ENCODE data around the gene SPTLC2.

DNA sequence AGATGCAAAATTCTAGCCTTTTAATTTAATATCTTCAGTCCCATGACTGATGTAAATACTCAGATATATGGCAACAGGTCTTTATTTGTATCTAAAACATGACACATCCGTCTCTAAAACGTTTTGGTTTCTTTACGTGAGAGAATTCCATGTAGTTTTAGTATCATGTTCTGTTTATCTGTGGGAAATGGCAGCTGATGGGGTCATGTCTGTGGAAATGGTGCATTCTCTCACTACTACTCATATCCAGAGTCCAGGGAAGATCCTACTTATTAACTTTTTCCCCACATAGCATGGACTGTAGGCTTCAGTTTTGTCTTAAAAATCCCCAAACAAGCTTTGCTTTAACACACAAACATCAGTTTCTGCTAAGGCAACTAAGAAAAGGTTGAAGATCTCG is 53.8 kb downstream of the SPTLC2 start:
- TF ChIP-seq, protein P1, sequence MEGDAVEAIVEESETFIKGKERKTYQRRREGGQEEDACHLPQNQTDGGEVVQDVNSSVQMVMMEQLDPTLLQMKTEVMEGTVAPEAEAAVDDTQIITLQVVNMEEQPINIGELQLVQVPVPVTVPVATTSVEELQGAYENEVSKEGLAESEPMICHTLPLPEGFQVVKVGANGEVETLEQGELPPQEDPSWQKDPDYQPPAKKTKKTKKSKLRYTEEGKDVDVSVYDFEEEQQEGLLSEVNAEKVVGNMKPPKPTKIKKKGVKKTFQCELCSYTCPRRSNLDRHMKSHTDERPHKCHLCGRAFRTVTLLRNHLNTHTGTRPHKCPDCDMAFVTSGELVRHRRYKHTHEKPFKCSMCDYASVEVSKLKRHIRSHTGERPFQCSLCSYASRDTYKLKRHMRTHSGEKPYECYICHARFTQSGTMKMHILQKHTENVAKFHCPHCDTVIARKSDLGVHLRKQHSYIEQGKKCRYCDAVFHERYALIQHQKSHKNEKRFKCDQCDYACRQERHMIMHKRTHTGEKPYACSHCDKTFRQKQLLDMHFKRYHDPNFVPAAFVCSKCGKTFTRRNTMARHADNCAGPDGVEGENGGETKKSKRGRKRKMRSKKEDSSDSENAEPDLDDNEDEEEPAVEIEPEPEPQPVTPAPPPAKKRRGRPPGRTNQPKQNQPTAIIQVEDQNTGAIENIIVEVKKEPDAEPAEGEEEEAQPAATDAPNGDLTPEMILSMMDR (IDR thresholded peaks at IDR 0.05): no peak
- no peak for TF ChIP-seq POLR2A (IDR thresholded peaks at IDR 0.05)
